ENCODE data around the gene IGF2BP2.
"Not testable (repeated sequence)": the region's sequence is repeated elsewhere in the genome, so short reads cannot be mapped to it uniquely, and the experiment has no call there.

IGF2BP2 gene

DNA sequence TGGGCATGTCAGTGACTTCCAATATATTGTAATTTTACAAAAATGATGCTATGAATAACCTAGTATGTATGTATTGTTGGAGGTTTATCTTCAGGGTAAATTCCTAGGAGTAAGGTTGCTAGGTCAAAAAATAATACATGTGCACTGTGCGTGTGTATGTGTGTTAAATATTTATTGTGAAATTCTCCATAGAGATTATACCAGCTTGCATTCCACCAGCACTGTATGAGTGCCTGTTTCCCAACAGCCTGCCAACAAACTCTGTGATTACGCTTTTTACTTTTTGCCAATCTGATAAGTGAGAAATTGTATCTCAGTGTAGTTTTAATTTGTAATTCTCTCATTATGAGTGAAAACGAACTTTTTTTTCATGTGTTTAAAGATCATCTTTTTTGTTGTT is 12.6 kb upstream of the IGF2BP2 start:
- DNase-seq (ENCODE audit: low read depth in 2 of 2), result no peak

DNA sequence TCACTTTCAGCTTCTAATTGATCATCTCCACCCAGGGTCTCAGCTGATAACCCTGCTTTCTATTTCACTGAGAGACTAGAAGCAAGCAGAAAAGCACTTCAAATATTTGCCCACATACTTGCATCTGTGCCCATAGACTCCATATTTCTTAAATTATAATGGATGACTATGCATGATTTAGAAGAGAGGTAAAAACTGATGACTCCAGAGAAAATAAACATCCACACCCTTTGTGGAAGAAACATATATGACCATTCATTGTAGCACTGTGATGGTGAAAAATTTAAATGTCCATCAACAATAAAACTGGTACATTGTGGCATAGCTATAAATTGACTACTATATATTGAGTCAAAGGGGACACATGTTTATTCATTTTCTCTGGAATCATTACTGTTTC is 7.1 kb upstream of the IGF2BP2 start:
- DNase-seq (ENCODE audit: low read depth in 2 of 2), result no peak

DNA sequence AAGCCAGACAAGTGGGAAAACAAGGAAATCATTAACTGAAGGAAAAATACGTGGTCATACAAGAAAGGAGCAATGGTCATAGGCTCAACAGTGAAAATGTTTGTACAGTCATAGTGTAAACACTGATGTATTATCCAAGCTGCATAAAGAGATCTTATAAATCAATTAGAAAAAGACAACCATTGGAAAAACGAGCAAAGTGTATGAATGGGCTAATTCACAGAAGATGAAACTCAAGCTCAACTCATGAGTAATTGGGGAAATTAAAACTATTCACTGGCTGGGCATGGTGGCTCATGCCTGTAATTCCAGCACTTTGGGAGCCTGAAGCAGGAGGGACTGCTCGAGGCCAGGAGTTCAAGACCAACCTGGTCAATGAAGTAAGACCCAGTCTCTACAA is 6.4 kb upstream of the IGF2BP2 start:
- DNase-seq (ENCODE audit: low read depth in 2 of 2), result no peak

DNA sequence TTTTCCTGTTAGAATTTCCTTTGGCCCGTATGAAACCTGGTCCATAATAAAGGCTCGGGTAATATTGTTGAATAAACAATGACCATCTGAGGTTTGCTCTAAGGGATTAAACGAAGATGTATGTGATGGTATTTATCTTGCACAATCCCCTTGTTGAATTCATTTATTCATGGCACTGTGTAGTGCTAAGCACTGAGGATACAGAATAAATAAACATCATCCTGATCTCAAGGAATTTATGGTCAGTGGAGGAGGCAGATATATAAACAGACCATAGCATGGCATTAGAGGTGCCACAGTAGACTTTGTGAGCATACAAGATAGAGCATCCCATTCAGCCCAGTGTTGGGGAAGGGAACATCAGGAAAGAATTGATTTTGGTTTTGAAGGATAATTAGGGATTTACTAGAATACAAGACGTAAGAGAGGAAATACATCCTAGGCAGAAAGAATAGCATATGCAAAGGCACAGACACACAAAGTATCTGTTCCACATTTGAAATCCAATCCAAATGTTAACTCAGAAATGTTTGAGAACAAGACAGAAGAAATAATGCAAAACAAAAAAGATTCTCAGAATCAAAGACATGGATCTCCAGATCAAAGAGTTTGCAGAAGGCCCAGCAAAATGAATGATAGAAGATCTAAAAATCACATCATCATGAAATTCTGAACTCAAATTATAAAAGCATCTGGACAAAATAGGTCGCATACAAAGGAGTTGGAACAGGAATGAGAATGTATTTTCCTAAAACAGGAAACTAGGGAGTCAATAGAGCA is 5.4 kb upstream of the IGF2BP2 start:
- DNase-seq (ENCODE audit: low read depth in 2 of 2), result no peak

DNA sequence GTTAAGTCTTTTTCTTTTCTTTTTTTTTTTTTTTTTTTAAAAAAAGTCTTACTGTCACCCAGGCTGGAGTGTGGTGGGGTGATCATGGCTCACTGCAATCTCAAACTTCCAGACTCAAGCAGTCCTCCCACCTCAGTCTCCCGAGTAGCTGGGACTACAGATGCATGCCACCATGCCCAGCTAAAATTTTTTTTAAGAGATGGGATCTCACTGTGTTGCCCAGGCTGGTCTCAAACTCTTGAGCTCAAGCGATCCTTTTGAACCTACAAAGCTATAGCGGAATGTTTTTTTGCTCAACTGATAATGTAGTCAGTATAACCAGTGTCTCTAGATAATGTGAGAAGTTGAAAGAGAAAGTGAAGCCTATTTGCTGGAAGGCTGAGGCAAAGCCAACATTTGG is 3.9 kb upstream of the IGF2BP2 start:
- DNase-seq (ENCODE audit: low read depth in 2 of 2), result no peak

DNA sequence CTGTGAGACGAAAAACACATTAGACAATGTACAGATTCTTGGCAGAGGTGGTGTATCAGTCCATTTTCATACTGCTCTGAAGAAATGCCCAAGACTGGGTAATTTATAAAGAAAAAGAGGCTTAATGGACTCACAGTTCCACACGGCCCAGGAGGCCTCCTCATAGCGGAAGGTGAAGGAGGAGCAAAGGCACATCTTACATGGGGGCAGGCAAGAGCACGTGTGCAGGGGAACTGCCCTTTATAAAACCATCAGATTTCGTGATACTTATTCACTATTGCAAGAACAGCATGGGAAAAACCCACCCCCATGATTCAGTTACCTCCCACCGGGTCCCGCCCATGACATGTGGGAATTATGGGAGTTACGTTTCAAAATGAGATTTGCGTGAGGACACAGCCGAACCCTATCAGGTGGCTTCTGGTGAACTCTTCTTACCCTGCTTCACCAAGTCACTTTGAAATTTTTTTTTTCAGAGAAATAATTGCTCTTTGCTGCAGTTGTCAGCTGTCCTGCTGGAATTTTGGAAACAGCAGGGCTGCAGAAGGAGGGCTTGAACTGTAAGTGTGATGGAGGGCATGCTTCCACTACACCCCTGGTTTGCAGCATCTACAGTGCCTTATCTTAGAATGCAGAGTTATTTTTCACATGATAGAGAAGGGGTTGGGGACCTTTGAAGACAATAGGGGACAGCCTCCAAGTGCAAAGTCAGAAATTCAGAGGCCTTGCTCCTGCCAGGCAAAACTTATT is 2.9 kb upstream of the IGF2BP2 start:
- no peak for DNase-seq (ENCODE audit: low read depth in 2 of 2)

DNA sequence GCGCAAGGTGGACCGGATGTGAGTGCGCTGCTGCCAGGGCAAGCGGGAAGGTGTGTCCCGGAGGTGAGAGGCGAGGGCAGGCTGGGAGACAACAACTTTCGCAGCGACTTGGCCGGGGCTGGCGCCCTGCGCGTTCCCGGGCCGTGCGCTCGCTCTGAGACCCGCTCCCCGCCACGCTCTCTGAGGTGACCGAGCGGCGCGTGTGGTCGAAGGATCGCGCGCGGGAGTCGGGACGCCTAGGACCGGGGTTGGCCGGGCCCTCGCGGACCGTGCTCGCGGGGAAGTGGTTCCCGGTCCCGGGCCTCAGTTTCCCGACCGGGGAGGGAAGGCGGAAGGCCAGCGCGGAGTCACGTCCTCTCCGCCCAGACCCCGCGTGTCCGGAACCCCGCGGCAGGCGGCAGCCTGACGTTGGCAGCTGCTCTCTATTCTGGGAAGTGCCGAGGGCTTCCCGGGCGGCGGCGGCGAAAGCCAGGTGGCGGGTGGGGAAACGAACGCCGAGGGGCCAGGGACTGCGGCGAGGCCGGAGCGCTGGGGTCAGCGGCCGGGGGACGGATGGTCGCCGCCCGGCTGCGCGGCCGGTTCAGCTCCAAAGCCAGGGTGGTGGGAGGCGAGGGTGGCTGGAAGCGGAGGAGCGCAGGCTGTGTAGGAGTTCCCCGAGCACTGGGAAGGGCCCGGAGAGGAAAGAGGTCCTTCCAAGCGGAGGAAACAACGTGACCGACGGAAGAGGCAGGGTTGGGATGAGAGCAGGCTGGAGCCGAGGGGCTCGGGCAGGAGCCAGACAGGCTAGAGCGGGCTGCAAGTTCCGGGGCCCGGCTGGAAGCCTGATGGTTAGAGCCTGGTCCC is 1.0 kb upstream of the IGF2BP2 start:
- DNase-seq (ENCODE audit: low read depth in 2 of 2), result no peak

DNA sequence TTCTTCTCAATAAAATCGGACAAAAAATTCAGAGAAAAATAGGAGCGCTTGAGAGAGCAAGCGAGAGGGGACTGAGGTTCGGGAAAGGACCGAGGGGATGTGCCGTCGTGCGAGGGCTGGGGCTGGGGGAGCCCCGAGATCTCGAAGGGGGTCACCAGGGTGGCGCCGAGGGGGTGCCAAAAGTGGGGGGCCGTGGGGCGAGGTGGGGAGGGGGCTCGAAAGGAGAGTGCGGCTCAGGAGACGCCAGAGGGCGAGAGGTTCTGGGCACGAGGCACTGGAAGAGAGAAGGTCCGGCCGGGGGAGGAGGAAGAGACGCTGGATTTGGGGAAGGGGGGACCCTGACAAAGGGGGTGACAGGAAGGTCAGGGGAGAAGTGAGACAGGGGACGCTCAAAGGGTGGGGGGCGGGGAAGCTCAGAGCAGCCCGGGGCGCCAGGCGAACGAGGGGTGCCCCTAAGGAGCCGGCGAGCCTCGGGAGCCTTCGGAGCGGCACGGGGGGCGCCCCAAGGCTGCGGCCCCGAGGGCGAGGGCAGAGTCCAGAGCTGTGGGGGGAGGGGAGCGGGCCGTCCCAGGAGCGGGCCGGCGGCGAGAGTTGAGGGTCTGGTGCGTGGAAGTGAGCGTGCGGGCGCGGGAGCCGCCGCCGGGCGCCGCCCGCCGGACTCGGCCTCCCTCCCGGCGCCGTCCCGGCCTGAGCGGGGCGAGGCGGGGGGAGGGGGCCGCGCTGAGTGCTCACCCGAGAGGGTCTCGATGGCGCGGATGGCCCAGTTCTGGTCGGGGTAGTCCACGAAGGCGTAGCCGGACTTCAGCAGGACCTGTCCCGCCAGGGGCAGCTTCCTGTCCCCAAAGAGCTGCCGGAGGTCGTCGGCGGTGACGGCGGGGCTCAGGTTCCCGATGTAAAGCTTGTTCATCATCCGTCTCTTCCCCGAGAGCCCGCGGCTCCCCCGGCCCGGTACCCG is 514 bp downstream of the IGF2BP2 start:
- DNase-seq (ENCODE audit: low read depth in 2 of 2), result no peak

DNA sequence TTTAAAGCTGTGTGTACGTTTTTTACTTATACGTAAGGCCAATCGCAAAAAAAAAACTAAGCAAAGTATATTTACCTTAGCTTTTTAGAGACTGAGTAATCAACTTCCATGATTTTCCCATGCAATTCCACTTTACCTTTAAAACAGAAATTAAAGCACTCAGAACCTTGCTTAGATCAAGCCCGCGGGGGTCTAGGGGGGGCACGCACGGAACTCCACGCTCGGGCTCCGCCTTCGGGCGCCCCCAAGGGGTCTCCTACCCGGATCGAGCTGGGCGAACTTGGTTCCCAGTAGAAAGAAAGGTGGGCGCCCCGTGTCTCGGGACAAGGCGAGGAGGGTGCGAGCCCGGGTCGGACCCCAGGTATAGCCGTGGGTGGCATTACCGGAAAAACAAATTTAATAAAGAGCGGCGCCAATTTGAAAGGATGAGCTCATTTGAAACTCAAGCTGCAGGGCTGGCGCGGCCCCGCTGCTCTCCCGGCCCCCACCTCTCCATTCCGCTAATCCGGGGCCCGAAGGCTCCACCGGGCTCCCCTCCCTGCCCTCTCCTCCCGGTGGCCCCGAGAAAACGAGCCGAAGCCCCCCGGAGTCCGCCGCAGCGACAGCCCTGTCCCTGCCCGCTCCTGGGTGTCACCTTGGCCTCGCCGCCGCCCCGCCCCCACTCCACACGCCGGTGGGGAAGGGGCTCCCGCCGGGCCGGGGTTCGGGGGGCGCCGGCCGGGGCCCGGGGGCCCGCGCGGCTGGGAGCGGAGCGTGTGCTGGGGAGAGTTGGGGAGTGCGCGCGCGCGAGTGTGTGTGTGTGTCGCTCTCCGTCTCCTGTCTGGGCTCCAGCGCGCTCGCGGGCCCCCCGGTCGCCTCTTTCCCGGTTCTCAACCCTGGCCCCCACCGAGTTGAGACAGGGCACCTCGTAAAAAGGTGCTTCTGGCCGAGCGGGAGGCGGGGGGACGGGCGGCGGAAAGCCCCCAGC is 1.5 kb downstream of the IGF2BP2 start:
- DNase-seq (ENCODE audit: low read depth in 2 of 2), result no peak

DNA sequence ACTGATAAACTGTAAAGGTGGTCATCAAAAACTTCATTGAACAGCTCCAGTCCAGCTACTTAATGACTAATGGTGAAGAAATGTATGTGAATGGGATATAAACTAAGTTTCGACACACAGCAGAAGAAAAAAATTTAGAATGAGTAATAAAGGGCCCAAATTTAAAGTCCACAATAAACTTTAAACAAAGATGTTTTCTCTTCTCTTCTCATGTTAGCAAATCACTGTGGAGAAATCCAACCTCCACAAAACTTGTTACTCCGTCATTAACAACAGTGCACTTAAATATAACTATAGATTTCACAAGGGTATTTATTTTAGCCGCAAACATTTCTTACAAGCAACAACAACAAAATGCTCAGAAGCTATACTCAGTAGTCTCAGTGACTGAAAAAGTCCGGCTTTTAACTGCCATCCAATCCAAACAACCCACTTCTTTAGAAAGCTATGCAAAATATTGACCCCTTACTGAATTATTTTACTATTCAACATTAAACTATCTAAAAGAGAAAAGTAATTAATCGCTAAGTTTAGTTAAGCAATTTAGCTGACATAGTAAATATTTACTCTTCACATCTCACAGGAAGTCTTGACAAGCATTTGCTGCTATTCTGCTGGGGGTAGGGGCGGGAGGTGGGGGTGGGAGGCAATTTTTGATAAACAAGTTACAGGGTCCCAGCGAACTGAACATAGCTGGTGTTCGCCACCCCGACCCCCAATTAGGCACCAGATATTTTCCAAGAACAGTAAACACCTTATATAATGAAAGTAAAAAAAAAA is 2.4 kb downstream of the IGF2BP2 start:
- DNase-seq (ENCODE audit: low read depth in 2 of 2), result peak; percentile 59 to 68

DNA sequence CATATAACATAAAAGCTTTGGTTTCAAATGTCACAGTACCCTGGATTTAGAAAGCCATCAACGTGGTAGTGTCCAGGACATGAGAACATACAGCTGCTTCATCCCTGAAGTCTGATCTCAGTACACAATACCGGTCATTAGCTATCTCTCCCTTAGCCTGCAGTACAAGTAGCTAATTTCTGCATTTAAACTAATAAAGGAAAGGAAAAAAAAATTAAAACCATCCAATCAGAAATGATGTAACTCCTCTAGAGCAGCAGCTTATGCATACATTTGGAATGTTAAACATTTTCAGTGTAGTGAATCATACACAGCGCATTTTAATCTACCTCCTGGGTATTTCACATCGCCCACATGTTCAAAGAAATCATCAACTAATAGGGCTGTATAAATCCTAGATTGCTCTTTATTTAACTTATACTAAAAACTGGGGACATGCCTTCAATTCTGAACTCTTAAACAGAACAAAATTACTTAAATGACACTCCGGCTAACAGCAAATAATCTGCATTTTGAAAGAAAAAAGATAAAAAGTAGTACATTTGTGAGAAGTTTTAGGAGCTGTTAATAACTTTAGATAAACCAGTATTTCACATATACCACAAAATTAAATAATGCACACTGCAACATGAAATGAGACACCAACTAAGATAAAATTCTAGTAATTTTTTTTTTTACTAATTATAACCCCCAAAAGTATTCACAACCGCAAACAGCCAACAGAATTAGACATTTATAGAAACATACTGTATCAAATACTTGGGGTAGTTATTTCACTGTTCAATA is 3.7 kb downstream of the IGF2BP2 start:
- peak; percentile 88 to 90 for DNase-seq (ENCODE audit: low read depth in 2 of 2)

DNA sequence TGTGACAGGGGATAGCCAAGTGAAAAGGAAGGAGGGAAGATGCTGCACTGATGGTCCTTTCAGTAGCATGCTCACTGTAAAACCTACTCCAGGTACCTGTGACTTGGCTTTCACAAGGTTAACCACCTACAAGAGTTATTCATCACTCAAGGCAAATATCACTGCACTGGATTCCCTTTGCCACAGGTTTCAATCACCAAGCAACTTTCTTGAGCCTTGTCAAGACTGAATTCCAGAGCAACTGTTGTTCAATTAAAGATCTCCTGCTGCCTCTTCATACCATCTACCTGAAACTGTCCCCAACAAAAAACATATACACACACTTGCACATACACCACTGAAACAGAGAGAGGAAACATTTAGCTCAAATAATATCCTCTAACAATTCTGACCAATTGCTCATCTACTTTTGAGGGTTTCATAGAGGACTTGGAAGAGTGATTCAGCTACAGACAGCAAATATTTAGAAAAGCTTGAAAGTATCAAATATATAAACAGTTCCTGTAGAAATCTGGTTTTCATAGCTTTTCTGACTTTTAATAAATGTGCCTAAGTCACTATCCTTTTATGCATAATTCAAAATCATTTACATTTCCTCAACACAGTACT is 6.5 kb downstream of the IGF2BP2 start:
- DNase-seq (ENCODE audit: low read depth in 2 of 2), result no peak

DNA sequence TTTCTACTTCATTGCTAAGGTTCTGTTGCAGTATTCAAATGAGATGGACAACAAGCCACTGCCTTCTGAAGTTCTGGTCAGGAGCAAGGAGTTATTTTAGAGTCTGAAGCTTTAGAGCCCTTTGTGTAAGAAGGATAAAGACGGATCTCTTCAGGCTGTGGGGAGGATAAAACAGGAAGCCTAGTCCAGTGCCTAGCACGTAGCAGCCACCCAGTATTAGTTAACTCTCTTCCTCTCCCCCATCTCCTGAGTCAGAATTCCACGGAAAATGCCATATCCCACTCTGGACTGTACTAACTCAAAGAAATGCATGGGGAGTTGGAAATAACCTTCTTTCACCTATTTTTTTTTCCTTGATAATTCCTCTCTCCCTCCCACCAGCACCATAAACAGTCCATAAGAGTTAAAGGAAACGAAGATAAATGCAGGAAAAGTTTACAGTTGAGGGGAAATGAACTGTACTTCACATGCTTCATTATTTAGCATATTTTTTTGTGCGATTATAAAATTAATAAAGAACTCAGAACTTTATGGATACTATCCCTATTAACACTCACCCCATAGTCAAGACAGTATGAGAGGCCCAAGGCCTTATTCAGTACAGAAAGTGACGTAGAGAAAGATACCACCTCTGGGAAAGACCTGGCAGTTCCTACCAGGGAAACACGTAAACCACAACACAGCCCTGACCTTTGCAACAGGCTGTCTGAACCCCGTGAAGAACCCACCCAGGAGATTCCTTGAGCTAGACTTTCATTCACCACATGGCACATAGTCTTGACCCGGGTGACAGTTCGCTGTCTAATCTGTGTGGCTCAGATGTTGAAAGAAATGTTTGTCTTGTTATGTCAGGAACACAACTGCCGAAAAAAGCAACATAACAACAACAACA is 9.2 kb downstream of the IGF2BP2 start:
- DNase-seq (ENCODE audit: low read depth in 2 of 2), result no peak

DNA sequence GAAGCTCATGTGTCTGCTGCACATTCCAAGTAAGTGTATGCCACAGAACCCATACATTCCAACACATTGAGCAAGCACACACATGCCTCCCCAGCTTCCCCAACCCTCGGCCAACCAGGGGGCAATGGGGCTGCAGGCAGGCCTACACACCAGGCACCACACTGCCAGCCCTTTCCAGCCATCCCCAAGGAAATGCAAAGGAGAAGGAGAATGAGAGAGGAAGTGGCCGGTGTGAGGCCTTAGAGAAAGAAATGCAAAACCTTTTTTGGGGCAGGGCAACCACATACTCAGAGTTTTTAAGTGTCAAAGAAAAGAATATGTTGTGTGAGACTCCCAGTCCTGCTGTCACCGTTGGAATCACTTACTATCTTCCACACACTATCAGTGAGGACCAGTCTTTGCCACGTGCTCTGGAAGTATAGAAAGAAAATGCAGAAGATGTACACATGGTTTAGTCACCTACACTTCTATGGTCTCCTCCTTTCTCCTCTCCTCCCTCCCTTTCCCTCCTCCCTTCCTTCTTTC is 11.1 kb downstream of the IGF2BP2 start:
- peak; percentile 70 to 72 for DNase-seq (ENCODE audit: low read depth in 2 of 2)

DNA sequence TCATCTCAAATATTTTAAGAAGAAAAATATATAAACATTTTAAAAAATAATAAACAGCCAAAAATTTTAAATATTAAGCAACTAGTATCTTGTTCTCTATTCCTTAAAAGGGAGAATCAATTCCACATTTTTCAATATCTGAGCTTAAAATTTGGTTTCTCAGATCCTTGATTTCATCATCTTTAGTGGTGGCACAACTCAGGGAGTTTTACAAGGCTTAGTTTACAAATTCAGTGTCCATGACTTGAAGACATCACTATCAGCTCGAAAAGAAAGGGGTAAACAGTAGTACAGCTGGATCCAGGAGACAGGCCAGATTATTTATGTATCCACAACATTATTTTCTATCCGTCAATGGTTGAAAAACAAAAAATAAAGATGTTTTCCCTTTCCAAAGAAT is 11.6 kb downstream of the IGF2BP2 start:
- no peak for DNase-seq (ENCODE audit: low read depth in 2 of 2)

DNA sequence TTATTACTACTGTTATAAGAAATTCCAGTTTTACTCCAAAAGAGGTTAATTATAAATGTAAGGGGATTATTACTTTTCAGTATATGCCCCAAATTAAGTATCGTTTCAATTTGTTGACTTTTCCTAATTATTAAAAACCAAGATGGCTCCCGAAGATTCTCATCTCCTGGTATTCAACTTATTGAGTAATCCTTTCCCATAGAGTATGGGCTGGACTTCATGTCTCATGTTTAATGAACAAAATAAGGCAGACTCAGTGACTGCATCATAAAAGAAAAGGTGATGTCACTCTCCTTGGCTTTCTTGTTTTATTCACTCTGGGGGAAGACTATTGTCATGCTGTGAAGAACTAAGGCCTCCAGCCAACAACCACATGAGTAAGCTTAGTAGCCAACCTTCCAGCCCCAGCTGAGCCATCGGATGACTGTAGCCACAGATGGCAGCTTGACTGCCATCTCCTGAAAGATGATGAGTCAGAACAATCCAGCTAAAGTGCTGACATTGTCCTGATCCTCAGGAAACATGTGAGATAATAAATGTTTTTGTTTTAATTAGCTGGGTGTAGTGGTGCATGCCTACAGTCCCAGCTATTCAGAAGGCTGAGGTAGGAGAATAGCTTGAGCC is 17.3 kb downstream of the IGF2BP2 start:
- no peak for DNase-seq (ENCODE audit: low read depth in 2 of 2)

DNA sequence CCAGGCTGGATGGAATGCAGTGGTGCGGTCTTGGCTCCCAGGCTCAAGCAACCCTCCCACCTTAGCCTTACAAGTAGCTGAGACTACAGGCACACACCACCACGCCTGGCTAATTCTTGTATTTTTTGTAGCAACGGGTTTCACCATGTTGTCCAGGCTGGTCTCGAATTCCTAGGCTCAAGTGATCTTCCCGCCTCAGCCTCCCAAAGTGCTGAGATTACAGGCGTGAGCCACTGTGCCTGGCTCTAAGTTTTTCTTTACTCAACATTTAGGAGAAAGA is 26.1 kb downstream of the IGF2BP2 start:
- DNase-seq (ENCODE audit: low read depth in 2 of 2), result not testable (repeated sequence)

All from fibroblast of skin of left quadriceps (primary cell).